Measurements from ENCODE around the gene OR2AG2.

The OR2AG2 gene

GRCh38 chr11:6738590-6738989, 33.2 kb downstream of the OR2AG2 start:
- DNase-seq, result no peak

GRCh38 chr11:6737872-6738466, 33.8 kb downstream of the OR2AG2 start:
- DNase-seq, result no peak

GRCh38 chr11:6736495-6737121, 35.2 kb downstream of the OR2AG2 start:
- DNase-seq, result no peak

GRCh38 chr11:6735306-6735705, 36.5 kb downstream of the OR2AG2 start:
- DNase-seq, result no peak

GRCh38 chr11:6734616-6735015, 37.2 kb downstream of the OR2AG2 start:
- DNase-seq, result no peak

GRCh38 chr11:6733326-6734275, 38.2 kb downstream of the OR2AG2 start:
- no peak for DNase-seq

GRCh38 chr11:6727971-6728760, 43.6 kb downstream of the OR2AG2 start:
- no peak for DNase-seq

- no peak for DNase-seq
These were observed 46.3 kb downstream of the OR2AG2 start for GRCh38 chr11:6725386-6725896.

- DNase-seq, result no peak
These were observed 47.8 kb downstream of the OR2AG2 start for GRCh38 chr11:6724013-6724412.

- DNase-seq, result no peak
These were observed 50.4 kb downstream of the OR2AG2 start for GRCh38 chr11:6721343-6721742.

- no peak for DNase-seq
These were observed 52.2 kb downstream of the OR2AG2 start for GRCh38 chr11:6719576-6719975.

GRCh38 chr11:6717426-6717825, 54.4 kb downstream of the OR2AG2 start:
- no peak for DNase-seq

Measured in GOT3 (cell line).